ENCODE measurements around the gene DMWD. TPM values are rescaled to one million over a fixed set of nuclear protein-coding genes. Genes with fewer than 3 reads are reported as not detected.
A peak's percentile ranks its signal among the peaks of the same experiment; 100 is the strongest.

DMWD gene
- total RNA-seq, 1 experiment from 2014 or later: 57.5 TPM

DNA sequence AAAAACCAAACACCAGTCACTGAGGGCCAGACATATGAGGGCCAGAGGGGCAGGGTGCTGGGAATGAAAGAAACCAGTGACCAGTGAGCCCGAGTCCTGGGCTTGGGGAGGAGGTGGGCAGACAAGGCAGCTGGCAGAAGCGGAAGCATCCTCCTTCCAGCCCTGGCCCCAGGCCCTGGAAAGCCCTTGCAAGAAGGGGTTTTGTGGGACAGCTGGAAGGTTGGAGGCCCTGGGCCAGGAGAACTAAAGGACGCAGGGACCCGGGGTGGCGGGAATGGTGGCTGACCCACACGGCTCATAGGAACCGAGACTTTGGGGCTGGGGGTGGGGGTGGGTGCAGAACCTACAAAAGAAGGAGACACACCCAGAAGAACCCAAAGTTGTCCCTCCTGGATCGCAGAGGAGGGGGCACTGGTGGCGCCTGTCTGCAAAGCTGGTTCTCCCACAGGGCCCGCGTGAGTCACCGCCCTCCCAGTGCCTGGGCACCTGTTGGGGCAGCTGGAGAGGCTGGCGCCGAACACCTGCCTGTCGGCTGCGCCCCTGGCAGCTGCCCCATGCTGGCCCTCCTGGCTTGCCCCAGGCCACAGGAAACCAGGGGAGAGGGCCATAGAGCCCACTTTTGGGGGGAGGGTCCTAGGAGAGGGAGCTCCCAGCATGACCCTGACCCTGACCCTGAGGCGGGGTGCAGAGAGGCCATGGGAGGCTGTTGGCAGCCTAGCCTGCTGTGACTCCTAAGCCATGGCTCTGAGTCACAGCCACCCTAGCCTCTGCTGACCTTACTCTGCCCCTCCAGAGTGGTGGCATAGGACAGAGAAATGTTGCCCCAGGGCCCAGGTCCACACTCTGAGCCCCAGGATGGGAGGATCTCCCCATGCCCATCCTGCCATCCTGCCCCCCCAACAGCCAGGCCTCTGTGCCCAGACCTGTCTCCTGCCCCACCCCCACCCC, 11.2 kb downstream of the DMWD start:
- Mint-ChIP-seq H3K36me3 (ENCODE audit: insufficient read depth, unreplicated experiment) (peaks cover 32% of the 10 kb centered on the region), H3K27ac (ENCODE audit: low read depth, unreplicated experiment) (peak overlapping the region; percentile 35), H3K9me3 (ENCODE audit: unreplicated experiment) (no peaks in the 10 kb centered on the region), H3K4me1 (ENCODE audit: insufficient read depth, unreplicated experiment) (peaks cover 28% of the 10 kb centered on the region), H3K4me3 (ENCODE audit: unreplicated experiment) (peak overlapping the region; percentile 58), H3K27me3 (ENCODE audit: insufficient read depth, unreplicated experiment) (no peaks in the 10 kb centered on the region)
- DNase-seq (ENCODE audit: unreplicated experiment): peak; percentile 75
- TF ChIP-seq, protein P1, sequence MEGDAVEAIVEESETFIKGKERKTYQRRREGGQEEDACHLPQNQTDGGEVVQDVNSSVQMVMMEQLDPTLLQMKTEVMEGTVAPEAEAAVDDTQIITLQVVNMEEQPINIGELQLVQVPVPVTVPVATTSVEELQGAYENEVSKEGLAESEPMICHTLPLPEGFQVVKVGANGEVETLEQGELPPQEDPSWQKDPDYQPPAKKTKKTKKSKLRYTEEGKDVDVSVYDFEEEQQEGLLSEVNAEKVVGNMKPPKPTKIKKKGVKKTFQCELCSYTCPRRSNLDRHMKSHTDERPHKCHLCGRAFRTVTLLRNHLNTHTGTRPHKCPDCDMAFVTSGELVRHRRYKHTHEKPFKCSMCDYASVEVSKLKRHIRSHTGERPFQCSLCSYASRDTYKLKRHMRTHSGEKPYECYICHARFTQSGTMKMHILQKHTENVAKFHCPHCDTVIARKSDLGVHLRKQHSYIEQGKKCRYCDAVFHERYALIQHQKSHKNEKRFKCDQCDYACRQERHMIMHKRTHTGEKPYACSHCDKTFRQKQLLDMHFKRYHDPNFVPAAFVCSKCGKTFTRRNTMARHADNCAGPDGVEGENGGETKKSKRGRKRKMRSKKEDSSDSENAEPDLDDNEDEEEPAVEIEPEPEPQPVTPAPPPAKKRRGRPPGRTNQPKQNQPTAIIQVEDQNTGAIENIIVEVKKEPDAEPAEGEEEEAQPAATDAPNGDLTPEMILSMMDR (IDR thresholded peaks at IDR 0.05; ENCODE audit: unreplicated experiment): no peak
- no TSS peak for BruUV-seq (replicated peaks)
- CTCF ChIA-PET: interaction anchor here (2.5 kb wide), 2 partner anchors 12 to 17 kb away, joined by 11 to 15 read pairs; partner anchors contain the start of gene SIX5
- intact Hi-C loops (cut with micrococcal nuclease): no loop called here
- POLR2A ChIA-PET: interaction anchor here (1.1 to 5.1 kb wide), 8 partner anchors 9 to 104 kb away, joined by 3 to 102 read pairs (median 10); partner anchors contain the start of genes DMWD, QPCTL, SIX5 and SNRPD2

DNA sequence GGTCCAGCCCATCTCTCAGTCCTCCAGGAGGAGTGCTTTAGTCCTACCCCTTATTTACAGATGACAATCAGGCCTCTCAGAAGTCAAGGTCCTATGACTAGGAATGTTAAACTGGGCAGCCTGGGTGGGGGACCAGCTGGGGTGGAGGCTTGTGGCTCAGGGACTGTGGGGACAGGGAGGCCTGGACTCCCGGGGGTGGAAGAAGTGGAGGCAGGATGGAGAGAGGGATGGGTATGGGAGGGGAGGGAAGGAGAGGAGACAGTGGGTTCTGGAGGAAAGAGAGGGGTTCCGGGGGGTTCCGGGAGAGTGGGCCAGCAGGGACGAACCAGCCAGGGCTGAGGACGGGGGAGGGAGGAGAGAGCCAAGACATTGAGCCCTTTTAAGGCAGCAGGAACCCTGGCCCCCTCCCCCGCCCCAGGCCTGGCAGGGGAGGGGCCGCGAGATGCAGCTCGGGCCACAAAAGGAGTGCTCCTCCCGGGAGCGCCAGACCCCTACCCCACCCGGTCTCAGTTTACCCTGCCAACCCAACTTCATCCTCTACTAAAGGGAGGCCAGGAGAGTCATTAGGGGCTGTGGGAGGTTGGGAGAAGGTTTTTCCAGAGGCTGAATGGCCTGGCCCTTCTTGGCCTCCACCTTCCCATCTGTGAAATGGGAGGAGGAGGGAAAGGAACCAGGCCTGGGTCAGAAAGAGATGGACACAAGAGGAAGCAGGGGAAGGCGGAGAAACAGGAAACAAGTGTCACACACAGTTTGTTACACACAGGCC, 12.0 kb downstream of the DMWD start:
- no peak for DNase-seq (ENCODE audit: unreplicated experiment)
- no TSS peak for BruUV-seq (replicated peaks)
- Mint-ChIP-seq H3K36me3 (ENCODE audit: insufficient read depth, unreplicated experiment) (peaks cover 26% of the 10 kb centered on the region), H3K27me3 (ENCODE audit: insufficient read depth, unreplicated experiment) (no peaks in the 10 kb centered on the region), H3K4me1 (ENCODE audit: insufficient read depth, unreplicated experiment) (peaks cover 28% of the 10 kb centered on the region), H3K4me3 (ENCODE audit: unreplicated experiment) (peak overlapping the region; percentile 58), H3K27ac (ENCODE audit: low read depth, unreplicated experiment) (peak overlapping the region; percentile 35), H3K9me3 (ENCODE audit: unreplicated experiment) (no peaks in the 10 kb centered on the region)
- TF ChIP-seq, protein P1 (IDR thresholded peaks at IDR 0.05; ENCODE audit: unreplicated experiment): no peak
- CTCF ChIA-PET: interaction anchor here (2.5 kb wide), 1 partner anchor 11 kb away, joined by 15 read pairs; the partner anchor contains the start of gene SIX5
- POLR2A ChIA-PET: interaction anchor here (1.2 to 5.1 kb wide), 5 partner anchors 8 to 64 kb away, joined by 5 to 102 read pairs (median 15); partner anchors contain the start of genes DMWD and SIX5
- intact Hi-C loops (cut with micrococcal nuclease): no loop called here

DNA sequence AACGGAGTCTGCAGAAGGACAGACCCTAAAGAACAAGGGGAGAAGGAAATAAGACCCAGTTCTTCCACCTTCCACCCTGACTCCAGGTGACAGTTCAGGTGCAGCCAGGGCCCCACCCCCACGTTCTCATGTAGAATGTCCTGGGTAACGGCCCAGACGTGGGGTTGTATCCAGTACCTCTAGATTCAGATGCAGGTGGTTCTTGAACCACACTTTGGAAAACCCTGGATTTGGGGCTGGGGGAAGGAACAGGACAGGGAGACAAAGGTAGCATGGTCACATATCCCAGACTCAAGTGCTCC, 12.5 kb downstream of the DMWD start:
- Mint-ChIP-seq H3K9me3 (ENCODE audit: unreplicated experiment) (no peaks in the 10 kb centered on the region), H3K36me3 (ENCODE audit: insufficient read depth, unreplicated experiment) (peaks cover 29% of the 10 kb centered on the region), H3K27ac (ENCODE audit: low read depth, unreplicated experiment) (no peak overlapping the region), H3K27me3 (ENCODE audit: insufficient read depth, unreplicated experiment) (no peaks in the 10 kb centered on the region), H3K4me1 (ENCODE audit: insufficient read depth, unreplicated experiment) (peaks cover 28% of the 10 kb centered on the region), H3K4me3 (ENCODE audit: unreplicated experiment) (no peak overlapping the region)
- DNase-seq (ENCODE audit: unreplicated experiment): no peak
- no TSS peak for BruUV-seq (replicated peaks)
- intact Hi-C loops (cut with micrococcal nuclease): no loop called here
- CTCF ChIA-PET: no interaction called here
- TF ChIP-seq, protein P1 (IDR thresholded peaks at IDR 0.05; ENCODE audit: unreplicated experiment): no peak
- POLR2A ChIA-PET: interaction anchor here (1.2 to 5.1 kb wide), 2 partner anchors 11 to 63 kb away, joined by 5 to 102 read pairs; partner anchors contain the start of gene SIX5
